ENCODE data around the gene GJA10. TPM values are rescaled to one million over a fixed set of nuclear protein-coding genes. Genes with fewer than 3 reads are reported as not detected.

GJA10 gene
- total and polyA plus RNA-seq, 4 donors = not detected

- Histone ChIP-seq H3K36me3 (ENCODE audit: control insufficient read depth in 4 of 4, insufficient read depth in 4 of 4, low read length in 4 of 4) (no peaks in the 10 kb centered on the region), H3K9me3 (ENCODE audit: control insufficient read depth in 4 of 4, insufficient read depth in 3 of 4, low read length in 3 of 4) (peaks cover 0 to 6% (median 0%) of the 10 kb centered on the region in 4 donors), H3K4me1 (ENCODE audit: control insufficient read depth in 5 of 5, insufficient read depth in 5 of 5, low read length in 5 of 5) (peaks cover 0 to 2% (median 0%) of the 10 kb centered on the region in 5 donors), H3K27me3 (ENCODE audit: control insufficient read depth in 3 of 3, insufficient read depth in 3 of 3, low read length in 2 of 3) (peaks cover 0 to 23% (median 6%) of the 10 kb centered on the region in 3 donors), H3K9ac (ENCODE audit: insufficient read depth in 1 of 2, low read length in 2 of 2) (no peak overlapping the region), H3K27ac (ENCODE audit: low read depth in 1 of 2, low read length in 1 of 2) (no peak overlapping the region), H3K4me3 (no peak overlapping the region)
- WGBS, 2 donors = 89% methylated on average over 44 of the region's 44 CpGs
- no peak for TF ChIP-seq CTCF (IDR thresholded peaks at IDR 0.05; ENCODE audit: control extremely low read depth, extremely low read depth)
- ATAC-seq (ENCODE audit: insufficient read depth, low FRiP score) = no peak
- DNase-seq = peak; percentile 7 to 36 (median 30)
Measured at GRCh38 chr6:89886378-89887120, 7.7 kb upstream of the GJA10 start.

- H3K4me1 ChIP-seq (ENCODE audit: control insufficient read depth in 5 of 5, insufficient read depth in 5 of 5, low read length in 5 of 5) = peaks cover 0 to 2% (median 0%) of the 10 kb centered on the region in 5 donors
- no peak overlapping the region for H3K9ac ChIP-seq (ENCODE audit: insufficient read depth in 1 of 2, low read length in 2 of 2)
- DNase-seq (peak in 2 of 3 donors; percentile 10 to 12), ATAC-seq (ENCODE audit: insufficient read depth, low FRiP score) (no peak)
- TF ChIP-seq CTCF (IDR thresholded peaks at IDR 0.05; ENCODE audit: control extremely low read depth, extremely low read depth) = no peak
- no peak overlapping the region for H3K27ac ChIP-seq (ENCODE audit: low read depth in 1 of 2, low read length in 1 of 2)
- peaks cover 0 to 27% (median 6%) of the 10 kb centered on the region in 3 donors for H3K27me3 ChIP-seq (ENCODE audit: control insufficient read depth in 3 of 3, insufficient read depth in 3 of 3, low read length in 2 of 3)
- H3K4me3 ChIP-seq = no peak overlapping the region
- 22 to 26% methylated on average over 43 of the region's 43 CpGs for WGBS, 2 donors
- no peaks in the 10 kb centered on the region for H3K36me3 ChIP-seq (ENCODE audit: control insufficient read depth in 4 of 4, insufficient read depth in 4 of 4, low read length in 4 of 4)
- peaks cover 0 to 6% (median 0%) of the 10 kb centered on the region in 4 donors for H3K9me3 ChIP-seq (ENCODE audit: control insufficient read depth in 4 of 4, insufficient read depth in 3 of 4, low read length in 3 of 4)
Measured at GRCh38 chr6:89887452-89888137, 6.7 kb upstream of the GJA10 start.

GRCh38 chr6:89888138-89888514 lies 6.1 kb upstream of the GJA10 start:
- Histone ChIP-seq H3K9me3 (ENCODE audit: control insufficient read depth in 4 of 4, insufficient read depth in 3 of 4, low read length in 3 of 4) (peaks cover 0 to 6% (median 0%) of the 10 kb centered on the region in 4 donors), H3K27me3 (ENCODE audit: control insufficient read depth in 3 of 3, insufficient read depth in 3 of 3, low read length in 2 of 3) (peaks cover 0 to 27% (median 6%) of the 10 kb centered on the region in 3 donors), H3K27ac (ENCODE audit: low read depth in 1 of 2, low read length in 1 of 2) (no peak overlapping the region), H3K9ac (ENCODE audit: insufficient read depth in 1 of 2, low read length in 2 of 2) (no peak overlapping the region), H3K36me3 (ENCODE audit: control insufficient read depth in 4 of 4, insufficient read depth in 4 of 4, low read length in 4 of 4) (no peaks in the 10 kb centered on the region), H3K4me1 (ENCODE audit: control insufficient read depth in 5 of 5, insufficient read depth in 5 of 5, low read length in 5 of 5) (peaks cover 0 to 2% (median 0%) of the 10 kb centered on the region in 5 donors), H3K4me3 (no peak overlapping the region)
- no peak for ATAC-seq (ENCODE audit: insufficient read depth, low FRiP score)
- TF ChIP-seq CTCF (IDR thresholded peaks at IDR 0.05; ENCODE audit: control extremely low read depth, extremely low read depth) = no peak
- WGBS, 2 donors = 83 to 85% methylated on average over 5 to 7 of the region's 7 CpGs
- no peak for DNase-seq
